Nasal cavity respiratory epithelium epithelial cell of viscerocranial mucosa (primary cell): ENCODE data around the gene YLPM1. TPM values are rescaled to one million over a fixed set of nuclear protein-coding genes. Genes with fewer than 3 reads are reported as not detected.

ENCODE experiments used
- total RNA-seq: library from RNA; depleted of rRNA; stranded (reverse); fragments of >200 nt; gene quantifications from 2 replicates; pipeline ENCODE4 v1.2.3, GENCODE V29; 2014

The YLPM1 gene
- 11.6 and 52.0 TPM in 2 replicates for total RNA-seq

GRCh38 chr14:74762917-74763802 is at the start of gene YLPM1:
Gene YLPM1 (plus strand): TSS chr14:74763316. CDS start chr14:74763490, 174 bp downstream.

GRCh38 chr14:74875941-74876913 is 113.1 kb downstream of the YLPM1 start, which contains the start of gene PROX2:
Gene PROX2 (minus strand): TSS chr14:74876145. CDS start chr14:74863834, 12,311 bp downstream.

GRCh38 chr14:74881431-74882102 is 118.5 kb downstream of the YLPM1 start, which contains the start of gene DLST:
Gene DLST (plus strand): TSS chr14:74881916. CDS start chr14:74881954, 38 bp downstream.

Other genes with a start within 250 kb of the YLPM1 start
- 11.6 and 58.5 TPM in 2 replicates for gene LTBP2, start 151.1 kb upstream of the YLPM1 start, total RNA-seq
- 25.6 and 36.7 TPM in 2 replicates for gene AREL1, start 50.2 kb upstream of the YLPM1 start, total RNA-seq
- 26.0 and 60.2 TPM in 2 replicates for gene FCF1, start 50.2 kb upstream of the YLPM1 start, total RNA-seq
- not detected in 2 replicates for gene PROX2, start 112.8 kb downstream of the YLPM1 start, total RNA-seq
- gene DLST, start 118.6 kb downstream of the YLPM1 start, total RNA-seq = 58.8 and 81.3 TPM in 2 replicates
- gene RPS6KL1, start 159.9 kb downstream of the YLPM1 start, total RNA-seq = 0.43 and 9.6 TPM in 2 replicates
- gene PGF, start 192.3 kb downstream of the YLPM1 start, total RNA-seq = 41.9 and 45.8 TPM in 2 replicates
- 64.3 and 69.4 TPM in 2 replicates for gene EIF2B2, start 239.6 kb downstream of the YLPM1 start, total RNA-seq